Measurements from ENCODE around the gene PRODH2.
"Not testable (repeated sequence)": the region's sequence is repeated elsewhere in the genome, so short reads cannot be mapped to it uniquely, and the experiment has no call there.

The PRODH2 gene

DNA sequence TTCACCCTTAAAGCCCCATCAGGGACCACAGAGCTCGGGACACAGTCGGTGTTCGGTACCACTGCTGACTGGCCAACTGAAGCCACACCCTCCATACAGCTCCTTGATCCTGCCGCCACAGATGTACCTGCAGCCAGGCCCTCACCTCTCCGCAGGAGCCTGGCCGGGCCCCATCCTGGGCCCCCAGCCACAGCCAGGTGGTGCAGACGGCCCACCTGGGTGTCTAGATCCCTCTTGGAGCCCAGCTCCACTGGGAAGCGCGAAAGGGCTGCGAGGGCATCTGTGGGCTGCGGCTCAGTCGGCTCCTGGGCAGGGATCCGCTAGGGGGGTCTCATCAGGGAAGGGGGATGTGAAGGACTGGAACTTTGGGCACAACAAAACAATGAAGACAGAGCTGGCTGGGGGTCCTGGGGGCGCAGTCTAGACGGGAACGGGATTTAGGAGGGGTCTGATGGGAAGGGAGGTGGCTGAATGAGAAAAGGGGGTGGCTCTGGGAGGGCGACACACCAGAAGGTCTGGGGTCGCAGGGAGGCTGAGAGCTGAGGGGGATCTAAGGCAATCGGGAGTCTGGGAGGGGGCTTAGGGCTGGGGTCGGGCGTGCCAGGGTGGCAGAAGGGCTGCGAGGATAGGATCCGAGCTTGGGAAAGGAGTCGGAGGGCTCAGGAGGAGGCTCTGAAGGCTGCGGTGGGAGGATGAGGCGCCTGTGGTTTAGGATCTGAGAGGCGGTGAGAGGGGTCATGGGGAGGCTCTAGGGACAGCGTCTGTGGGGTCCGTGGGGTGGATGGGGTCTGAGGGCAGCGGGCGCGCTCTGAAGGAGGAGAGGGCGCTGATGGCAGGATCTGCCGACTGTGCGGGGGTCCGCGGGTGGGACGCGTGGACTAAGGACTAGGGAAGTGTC lies 15.8 kb downstream of the PRODH2 start:
- no peak for DNase-seq (ENCODE audit: low read depth)

DNA sequence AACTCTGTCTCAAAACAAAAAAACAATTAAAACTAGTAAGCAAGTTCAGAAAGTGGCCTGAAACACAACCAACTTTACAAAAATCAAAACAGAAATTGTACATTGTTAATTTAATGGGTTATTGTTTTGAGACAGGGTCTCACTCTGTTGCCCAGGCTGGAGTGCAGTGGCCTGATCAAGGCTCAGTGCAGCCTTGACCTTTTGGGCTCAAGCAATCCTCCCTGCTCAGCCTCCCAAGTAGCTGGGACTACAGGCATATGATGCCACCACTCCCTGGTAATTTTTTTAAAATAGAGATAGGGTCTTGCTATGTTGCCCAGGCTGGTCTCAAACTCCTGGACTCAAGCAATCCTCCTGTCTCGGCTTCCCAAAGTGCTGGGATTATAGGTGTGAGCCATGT lies 17.1 kb downstream of the PRODH2 start:
- DNase-seq (ENCODE audit: low read depth), result not testable (repeated sequence)

DNA sequence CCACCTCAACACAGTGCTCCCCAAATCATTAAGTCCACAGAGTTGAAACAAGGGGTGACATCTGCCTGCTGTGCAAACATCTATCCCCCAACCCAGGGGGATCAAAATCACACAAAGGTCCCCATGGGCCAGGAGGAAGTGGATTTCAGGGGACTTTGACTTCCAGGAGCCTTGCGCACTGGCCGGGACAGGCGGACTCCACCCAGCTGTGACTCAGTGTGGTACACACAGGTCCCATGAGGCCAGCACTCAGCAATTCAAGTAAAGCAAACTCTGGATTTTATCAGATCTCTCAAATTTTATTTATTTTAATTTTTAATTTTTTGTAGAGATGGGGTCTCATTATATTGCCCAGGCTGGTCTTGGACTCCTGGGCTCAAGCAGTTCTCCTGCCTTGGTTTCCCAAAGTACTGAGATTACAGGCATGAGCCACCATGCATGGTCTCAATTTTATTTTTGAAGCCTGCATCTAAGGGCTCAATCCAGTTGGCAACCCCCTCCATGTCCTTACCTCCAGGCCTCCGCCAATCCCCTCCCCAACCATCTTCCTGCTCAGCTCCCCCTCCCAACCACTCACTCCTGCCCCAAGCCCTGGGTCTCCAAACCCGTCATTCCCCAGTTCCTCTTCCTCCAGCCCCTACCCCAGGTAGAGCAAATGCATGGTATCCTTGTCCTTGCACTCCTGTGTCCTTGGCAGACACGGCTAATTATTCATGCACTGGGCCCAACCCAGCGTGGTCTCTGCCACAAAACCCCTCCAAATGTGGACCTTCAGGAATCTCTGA lies 19.1 kb downstream of the PRODH2 start:
- no peak for DNase-seq (ENCODE audit: low read depth)

DNA sequence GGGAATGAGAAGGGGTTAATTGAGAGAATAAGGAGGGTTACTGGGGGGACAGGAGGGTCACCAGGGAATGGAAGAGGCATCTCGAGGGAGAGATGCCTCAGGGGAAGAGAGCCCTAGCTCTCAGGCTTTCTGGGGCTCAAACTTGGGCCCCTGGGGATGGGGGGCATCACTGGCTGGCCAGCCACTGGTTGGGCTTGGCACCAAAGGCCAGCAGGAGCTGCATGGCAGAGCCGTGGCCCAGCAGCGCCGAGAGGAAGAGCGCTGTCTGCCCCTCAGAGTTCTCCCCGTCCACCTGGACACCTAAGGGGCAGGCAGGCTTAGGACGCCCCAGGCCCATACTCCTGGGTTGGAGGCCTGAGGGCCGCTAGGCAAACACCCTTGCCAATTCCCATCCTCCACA lies 19.8 kb downstream of the PRODH2 start:
- DNase-seq (ENCODE audit: low read depth), result no peak

DNA sequence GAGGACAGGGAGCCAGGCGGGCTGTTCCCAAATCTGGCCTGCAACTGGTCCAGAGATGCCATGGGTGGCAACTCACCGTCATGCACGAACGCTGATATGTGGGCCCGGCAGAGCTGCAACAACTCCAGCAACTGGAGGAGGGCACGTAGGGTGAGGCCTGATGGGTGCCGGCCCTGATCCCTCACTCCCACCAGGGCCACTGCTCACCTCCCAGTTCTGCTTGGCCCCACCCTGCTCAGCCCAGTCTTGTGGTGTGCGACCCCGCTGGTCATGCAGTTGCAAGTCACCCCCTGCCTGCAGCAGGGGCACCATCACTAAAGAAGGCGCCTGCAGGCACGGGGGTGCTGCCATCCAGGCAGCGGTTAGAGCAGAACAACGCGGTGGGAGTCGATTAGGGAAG lies 20.3 kb downstream of the PRODH2 start:
- DNase-seq (ENCODE audit: low read depth), result no peak

DNA sequence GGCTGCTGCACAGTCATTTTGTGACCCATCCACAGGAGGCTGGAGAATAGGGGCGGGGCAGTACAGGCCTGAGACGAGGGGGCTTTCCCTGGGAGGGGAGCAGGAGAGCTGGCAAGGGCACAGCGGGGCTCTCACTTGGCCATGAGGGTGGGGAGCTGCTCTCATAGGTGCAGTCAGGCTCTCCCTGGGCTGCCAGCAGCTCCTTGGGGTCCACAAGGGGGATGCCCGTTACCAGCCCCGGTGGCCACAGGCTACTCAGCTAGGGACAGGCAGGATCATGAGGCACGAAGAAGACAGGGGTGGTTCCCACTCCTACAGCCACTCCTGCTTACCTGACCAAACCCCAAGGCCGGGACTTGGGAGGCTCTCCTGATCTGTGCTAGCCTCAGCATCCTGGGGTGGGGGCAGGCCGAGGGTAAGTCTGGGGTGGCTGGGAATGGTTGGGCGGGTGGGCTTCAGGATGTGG lies 20.8 kb downstream of the PRODH2 start:
- no peak for DNase-seq (ENCODE audit: low read depth)

DNA sequence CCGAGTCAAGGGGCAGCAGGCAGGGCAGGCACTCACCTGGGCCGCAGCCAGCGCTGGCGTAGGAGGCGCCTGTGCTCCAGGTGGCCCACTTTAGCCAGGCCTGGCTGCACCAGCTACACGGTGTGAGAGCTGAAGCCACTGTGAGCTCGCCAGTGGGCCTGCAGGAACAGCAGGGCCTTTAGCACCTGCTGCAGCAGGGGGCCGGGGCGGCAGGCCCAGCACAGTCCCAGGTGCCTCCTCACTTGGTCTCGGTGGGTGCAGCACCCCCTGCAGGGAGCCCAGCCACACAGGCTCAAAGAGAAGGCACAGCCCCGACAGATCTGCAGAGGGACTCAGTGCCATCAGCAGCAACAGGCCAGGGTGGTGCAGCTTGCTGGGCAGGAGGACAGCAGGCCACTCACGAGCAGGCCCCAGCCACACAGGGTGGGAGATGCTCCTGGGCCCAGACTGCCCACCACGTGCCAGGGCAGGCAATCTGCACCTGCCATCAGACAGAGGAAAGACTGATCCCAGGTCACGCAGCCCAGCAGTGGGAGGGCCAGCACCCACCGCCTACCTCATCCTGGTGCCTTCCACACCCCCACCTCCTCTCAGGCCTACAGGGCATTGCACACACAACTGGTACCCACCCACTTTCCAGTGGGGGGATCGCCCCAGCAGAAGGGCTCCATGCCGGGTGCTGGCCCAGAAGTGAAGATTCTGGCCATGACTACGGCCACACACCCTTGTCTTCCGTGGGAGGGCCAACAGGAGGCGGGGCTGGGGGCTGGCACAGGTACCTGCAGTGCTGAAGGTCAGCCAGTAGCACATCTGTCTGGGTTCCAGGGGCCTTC lies 21.4 kb downstream of the PRODH2 start:
- no peak for DNase-seq (ENCODE audit: low read depth)

DNA sequence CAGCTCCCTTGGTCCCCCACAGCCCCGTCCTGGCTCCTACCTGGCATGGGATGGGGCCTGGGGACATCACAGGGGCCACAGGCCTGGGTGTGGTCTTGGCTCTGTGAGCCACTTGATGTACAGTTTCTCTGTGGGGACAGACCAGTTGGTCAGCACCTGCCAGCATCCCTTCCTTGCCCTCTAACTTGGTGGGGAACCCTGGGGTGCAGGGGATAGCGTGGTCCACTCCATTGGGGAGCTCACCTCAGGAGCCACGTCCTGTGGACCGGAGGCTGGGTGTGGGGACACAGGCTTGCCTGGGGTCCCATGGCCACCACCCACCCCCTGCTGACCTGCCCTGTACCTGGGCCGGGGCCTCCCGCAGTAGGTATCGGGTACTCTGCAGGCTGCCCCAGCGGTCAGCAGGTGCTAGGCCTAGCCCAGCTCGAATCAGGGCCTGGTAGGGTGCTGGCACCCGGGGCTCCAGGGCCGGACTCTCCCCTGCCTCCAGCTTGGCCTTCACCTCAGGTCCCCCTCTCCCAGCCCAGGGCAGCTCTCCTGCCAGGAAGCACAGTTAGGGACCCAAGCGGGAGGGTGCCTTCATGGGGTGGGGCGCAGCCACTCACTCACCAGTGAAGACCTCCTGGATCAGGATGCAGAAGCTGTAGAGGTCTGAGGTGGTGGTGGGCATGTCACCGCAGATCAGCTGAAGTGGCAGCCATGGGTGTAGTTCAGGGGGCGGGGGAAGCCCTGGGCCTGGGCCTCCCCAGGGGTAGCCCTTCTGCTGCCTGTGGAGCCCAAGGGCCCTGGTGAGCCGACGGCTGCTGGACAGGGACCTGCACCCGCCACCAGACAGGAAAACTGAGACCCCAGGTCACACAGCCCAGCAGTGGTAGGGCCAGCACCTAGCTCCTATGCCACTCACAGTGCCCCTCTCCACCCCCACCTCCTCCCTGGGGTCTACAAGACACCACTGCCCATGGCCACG lies 22.4 kb downstream of the PRODH2 start:
- no peak for DNase-seq (ENCODE audit: low read depth)

DNA sequence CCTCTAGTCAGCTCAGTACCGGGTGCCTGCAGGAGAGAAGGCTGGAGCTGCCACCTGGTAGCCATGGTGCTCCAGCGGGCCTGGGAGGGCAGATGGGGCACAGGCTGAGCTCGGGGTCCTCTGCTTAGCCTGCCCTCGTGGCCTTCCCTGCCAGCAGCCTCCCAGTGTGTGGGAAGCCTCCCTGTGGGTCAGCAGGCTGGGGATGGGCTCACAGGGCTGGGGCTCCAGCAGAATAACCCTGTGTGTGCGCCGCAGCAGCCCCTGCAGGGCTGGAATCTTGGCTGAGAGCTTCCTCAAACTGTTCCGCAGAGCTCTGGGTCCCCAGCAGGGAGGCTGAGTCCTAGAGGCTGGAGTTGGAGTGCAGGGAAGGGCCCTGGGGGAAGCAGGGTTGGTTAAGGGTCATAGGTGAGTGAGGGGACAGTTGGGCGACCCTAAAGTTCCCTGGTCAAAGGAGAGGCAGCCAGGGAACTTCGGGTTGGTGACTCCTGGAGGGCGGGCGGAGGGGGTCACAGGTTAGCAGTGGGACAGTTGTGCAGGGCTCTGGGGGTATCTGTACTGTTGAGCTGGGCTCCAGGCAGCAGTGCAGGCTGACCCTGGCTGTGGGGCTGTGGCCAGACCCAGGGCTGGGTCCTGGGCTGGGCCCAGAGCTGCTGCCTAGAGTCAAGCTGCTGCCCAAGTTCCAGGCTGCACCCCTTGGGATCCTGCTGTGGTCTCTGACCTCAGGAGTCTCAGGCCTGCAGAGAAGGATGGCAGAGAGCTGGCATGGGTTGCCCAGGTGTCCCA lies 23.3 kb downstream of the PRODH2 start:
- no peak for DNase-seq (ENCODE audit: low read depth)

DNA sequence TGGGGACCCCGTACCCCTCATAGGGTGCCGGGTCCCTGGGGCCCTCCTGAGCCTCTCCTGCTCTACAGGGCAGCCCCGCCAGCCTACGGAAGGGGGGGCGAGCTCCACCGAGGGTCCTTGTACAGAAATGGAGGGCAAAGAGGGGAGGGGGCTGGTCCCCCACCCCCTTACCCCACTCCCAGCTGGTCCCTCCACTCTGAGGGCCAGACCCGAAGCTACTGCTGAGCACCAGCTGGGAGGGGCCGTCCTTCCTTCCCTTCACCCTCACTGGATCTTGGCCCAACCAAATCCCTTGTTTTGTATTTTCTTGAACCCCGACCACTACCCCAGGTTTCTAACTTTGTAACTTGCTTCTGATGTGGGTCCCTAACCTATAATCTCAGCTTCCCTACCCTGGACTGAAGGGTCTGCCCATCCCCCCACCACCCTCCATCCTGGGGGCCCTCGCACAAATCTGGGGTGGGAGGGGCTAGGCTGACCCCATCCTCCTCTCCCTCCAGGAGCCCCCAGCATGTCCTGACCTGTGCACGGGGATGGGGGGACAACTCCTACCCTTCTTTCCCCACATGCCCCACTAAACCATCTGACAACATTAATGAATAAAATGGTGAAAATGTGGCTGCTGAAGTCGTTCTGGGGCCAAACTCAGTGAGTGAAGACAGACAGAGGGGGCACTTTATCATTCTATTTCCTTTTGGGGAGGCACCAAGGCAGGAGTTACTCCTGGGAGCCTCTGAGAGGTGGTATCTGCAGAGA lies 24.3 kb downstream of the PRODH2 start:
- no peak for DNase-seq (ENCODE audit: low read depth)

DNA sequence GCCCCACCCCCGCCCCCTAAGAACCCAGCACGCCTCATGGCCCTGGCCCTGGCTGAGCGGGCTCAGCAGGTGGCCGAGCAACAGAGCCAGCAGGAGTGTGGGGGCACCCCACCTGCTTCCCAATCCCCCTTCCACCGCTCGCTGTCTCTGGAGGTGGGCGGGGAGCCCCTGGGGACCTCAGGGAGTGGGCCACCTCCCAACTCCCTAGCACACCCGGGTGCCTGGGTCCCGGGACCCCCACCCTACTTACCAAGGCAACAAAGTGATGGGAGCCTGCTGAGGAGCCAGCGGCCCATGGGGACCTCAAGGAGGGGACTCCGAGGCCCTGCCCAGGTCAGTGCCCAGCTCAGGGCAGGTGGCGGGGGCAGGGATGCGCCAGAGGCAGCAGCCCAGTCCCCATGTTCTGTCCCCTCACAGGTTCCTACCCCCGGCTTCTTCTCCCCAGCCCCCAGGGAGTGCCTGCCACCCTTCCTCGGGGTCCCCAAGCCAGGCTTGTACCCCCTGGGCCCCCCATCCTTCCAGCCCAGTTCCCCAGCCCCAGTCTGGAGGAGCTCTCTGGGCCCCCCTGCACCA lies 25.3 kb downstream of the PRODH2 start:
- DNase-seq (ENCODE audit: low read depth), result no peak

DNA sequence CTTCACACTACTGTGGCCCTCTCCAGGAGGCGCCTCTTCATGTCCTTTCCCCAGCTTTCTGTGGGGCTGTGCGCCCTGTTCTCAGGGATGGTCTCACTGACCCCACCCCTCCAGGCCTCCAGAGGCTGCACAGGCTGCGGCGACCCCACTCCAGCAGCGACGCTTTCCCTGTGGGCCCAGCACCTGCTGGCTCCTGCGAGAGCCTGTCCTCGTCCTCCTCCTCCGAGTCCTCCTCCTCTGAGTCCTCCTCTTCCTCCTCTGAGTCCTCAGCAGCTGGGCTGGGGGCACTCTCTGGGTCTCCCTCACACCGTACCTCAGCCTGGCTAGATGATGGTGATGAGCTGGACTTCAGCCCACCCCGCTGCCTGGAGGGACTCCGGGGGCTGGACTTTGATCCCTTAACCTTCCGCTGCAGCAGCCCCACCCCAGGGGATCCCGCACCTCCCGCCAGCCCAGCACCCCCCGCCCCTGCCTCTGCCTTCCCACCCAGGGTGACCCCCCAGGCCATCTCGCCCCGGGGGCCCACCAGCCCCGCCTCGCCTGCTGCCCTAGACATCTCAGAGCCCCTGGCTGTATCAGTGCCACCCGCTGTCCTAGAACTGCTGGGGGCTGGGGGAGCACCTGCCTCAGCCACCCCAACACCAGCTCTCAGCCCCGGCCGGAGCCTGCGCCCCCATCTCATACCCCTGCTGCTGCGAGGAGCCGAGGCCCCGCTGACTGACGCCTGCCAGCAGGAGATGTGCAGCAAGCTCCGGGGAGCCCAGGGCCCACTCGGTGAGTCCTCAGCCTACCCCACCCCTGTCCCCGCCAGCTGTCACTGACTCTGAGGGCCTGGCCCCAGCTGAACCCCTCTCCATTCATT lies 26.1 kb downstream of the PRODH2 start:
- DNase-seq (ENCODE audit: low read depth), result no peak

DNA sequence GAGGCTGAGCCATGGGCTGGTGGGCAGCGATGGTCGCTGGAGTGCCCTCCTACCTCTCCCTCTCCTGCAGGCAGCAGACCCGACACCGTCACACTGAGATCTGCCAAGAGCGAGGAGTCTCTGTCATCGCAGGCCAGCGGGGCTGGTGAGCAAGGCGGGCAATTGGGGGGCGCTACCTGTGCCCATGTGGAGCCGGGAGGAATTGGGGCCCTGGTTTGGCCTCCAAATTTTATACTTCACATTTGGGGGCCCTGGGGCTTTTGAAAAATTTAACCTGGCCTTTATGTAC lies 27.4 kb downstream of the PRODH2 start:
- DNase-seq (ENCODE audit: low read depth), result no peak

DNA sequence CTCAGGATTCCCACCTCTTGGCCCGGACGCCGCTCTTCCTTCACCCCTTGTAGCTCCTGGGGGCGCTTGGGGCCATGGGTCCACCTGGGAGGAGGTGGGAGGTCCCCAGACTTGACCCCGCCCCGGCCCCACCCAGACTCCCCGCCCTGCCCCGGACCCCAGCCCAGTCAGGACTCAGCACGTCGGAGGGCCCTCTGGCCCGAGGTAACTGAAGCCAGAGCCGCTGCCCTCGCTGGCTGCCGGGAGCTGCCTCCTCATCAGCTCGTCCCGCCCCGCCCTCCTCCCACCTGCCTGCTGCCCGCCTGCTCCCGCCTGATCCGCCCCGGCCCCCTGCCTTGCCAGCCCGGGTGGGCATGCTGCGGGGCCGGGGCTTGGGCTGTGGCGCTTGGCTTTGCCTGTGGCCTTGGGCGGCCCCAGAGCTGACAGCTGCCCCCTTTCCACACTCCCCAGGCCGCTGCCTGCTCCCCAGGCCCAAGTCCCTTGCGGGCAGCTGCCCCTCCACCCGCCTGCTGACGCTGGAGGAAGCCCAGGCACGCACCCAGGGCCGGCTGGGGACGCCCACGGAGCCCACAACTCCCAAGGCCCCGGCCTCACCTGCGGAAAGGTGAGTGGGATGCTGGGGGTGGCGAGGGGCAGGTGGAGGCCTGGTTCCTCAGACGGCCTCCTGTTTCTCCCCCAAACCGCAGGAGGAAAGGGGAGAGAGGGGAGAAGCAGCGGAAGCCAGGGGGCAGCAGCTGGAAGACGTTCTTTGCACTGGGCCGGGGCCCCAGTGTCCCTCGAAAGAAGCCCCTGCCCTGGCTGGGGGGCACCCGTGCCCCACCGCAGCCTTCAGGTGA lies 27.9 kb downstream of the PRODH2 start:
- no peak for DNase-seq (ENCODE audit: low read depth)

DNA sequence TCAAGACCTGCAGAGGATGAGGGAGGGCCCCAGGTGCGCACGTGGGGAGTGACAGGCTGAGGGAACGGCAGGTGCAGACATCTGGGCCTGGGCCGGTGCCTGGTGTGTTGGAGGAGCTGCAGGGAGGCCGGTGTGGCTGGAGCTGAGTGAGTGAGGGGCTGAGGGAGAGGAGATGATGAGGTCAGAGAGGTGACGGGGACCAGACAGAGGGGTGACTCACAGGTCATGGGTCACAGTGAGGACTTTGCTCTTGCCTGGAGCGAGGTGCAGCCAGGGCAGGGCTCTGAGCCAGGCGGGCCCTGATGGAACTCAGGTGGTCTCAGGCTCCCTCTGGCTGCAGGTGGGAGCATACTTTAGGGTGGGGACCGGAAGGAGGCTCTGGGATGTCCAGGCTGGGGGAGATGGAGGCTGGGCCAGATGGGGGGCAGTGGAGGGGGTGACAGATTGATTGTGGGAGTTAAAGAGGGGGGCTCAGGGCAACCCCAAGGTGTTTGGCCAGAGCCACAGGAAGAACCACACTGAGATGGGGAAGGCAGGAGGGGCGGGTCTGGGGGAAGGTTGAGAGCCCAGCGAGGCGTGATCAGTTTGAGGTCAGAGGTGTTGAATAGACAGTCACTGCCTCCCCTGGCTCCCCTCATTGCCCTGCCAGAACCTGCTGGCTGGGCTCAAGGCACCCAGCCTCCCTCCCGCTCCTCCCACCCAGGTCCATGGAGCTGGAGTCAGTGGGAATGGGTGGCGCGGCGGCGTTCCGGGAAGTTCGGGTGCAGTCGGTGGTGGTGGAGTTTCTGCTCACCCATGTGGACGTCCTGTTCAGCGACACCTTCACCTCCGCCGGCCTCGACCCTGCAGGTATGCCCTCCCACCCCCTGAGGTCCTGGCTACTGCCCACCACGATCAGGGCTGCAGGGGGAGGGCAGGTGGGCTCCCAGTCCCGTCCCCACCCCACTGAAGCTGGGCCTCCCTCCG lies 28.9 kb downstream of the PRODH2 start:
- DNase-seq (ENCODE audit: low read depth), result no peak

DNA sequence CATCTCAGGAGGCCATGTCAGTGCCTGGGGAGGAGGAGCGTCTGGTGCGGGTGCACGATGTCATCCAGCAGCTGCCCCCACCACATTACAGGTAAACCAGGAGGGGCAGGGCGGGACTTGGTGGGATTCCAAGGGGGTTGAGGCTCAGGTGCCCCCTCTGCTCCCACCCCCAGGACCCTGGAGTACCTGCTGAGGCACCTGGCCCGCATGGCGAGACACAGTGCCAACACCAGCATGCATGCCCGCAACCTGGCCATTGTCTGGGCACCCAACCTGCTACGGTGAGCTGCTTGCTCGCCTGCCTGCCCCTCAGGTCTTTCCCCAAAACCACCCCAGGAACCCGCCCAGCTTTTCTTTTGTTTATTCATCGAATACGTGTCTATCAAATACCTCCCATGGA lies 30.1 kb downstream of the PRODH2 start:
- no peak for DNase-seq (ENCODE audit: low read depth)
